ENCODE data around the gene UBE2L3.
A peak's percentile ranks its signal among the peaks of the same experiment; 100 is the strongest.
"Not testable (repeated sequence)": the region's sequence is repeated elsewhere in the genome, so short reads cannot be mapped to it uniquely, and the experiment has no call there.

The UBE2L3 gene

DNA sequence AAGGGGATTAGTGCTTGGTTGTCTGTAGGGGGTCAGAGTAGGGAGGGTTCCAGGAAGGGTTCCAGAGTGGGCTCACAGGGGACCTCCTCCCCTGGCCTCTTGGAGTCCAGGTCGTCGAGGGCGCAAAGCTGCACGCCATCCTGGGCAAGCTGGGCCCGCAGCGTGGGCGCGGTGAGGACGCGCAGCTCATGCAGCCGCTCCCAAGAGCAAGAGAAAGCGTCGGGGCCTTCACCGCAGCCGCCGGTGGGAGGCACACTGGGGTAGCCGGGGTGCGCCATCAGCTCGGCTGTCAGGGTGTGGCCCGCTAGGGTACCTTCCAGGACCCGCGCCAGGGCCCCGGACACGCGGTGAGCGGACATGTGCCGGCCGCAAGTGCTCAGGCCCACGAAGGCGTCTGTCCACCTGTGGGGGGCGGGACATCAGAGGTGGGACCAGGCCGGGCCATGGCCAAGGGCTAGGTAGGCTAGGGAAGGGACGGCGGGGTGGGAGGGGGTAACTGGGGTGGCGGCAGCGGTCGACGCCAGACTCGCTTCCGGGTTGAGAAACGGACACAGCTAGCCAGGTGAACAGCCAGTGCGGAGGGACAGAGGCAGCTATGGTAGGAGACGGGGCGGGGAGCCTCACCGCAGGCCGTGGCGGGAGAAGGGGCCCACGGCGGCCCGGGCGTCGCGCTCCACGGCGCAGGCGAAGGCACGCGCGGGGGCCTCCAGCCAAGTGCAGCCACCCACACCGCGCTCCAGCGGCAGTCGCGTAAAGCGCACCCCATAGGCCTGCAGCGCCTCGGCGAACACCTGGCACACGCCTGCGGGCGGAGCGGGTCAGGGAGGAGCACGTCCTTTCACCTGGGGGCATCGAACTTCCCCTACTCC is 61.1 kb downstream of the UBE2L3 start:
- DNase-seq (ENCODE audit: low read depth), result no peak

DNA sequence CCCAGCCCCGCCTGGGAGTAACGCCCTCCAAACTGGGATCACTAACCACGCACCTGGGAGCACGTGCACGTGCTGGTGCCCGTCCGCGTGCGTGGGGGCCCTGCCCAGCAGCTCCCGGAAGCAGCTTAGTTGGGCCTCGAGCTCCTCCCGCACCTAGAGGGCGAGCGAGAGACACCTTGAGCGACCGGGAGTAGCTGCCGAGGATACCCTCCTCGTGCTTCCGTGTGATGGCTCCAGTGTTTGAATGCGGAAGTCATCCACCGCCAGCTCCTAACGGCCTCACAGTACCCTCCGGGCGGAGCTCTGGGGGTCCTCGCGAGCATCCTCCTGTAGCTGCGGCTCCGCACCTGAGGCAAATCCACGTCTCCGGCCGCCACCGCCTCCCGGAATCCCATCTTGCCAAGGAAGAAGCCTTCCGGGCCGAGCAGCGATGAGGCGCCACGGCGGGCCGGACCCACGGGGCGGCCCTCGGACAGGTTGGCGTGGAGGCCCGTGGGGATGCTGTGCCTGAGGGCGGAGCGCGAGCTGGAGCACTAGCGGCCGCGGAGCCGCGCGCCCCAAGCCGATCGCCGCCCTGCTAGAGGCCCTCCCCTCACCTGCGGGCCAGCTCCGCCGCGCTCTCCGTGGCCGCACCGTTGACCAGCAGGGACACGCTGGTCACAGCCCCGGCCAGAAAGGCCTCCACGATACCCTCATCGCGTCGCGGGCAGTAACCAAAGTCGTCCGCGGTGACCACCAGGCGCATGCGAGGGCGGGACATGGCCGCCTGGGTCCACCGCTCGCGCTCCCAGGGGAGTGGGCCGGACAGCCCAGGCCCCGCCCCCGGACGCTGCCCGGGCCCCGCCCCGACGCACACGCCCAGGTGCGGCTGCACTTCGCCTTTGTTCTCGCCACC is 62.0 kb downstream of the UBE2L3 start, which contains the start of gene YDJC:
Gene YDJC, minus strand, starts transcription at position 768 of the 895 bp plus-strand sequence. Its CDS starts 8 bp downstream, at position 760.
- peak; percentile 88 for DNase-seq (ENCODE audit: low read depth)

DNA sequence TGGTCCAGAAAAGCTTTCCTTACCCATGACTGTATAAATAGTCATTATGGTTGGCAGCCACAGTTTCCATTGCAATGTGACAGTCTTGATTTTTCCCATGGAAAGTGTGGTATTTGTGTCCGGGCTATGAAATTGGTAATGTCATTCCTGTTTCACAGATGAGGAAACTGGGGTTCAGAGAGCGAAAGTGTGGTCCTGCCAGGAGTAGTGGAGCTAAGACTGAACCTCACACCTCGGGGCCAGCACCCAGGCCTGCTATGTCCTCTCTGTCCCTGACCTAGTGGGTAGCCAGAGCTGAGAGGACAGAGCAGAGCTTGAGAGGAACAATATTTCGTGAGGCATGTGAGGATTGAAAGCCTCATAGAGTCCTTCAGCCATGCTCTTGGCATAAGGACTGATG is 63.5 kb downstream of the UBE2L3 start:
- no peak for DNase-seq (ENCODE audit: low read depth)

DNA sequence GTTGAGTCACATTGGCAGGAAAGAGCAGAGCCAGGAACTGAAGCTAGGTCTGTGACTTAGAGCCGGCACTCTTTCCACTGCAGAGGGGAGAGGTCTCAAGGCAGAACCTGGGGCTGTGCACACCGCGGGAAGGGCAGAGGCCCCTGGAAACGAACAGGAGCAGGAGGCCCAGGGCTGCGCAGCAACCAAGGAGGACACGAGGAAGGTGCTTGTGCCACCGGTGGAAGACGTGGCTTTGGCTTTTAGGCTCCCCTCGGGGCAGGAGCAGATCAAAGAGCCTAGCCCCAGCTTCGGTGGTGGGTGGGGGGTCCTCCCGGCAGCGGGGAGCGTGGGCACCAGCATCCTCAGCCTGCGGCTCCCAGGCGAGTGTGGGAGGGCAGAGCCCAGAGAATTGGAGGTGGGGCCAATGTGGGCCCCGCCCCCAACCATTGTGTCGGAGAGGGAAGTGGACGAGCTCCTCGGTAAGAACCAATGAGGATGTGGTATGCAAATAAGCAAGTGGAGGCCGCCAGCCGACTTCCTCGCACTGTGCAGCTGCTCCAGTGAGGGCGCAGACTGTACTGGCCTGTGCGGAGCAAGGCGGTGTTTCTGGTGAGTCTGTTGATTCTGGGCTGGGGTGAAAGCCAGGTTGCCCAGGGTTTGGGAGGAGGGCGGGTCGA is 64.9 kb downstream of the UBE2L3 start, which contains the start of gene CCDC116:
Gene CCDC116, plus strand, starts transcription at position 524 of the 659 bp plus-strand sequence. CDS start 422 bp downstream, outside the sequence.
- peak; percentile 36 for DNase-seq (ENCODE audit: low read depth)

GRCh38 chr22:21632931-21633330 is 65.4 kb downstream of the UBE2L3 start:
- no peak for DNase-seq (ENCODE audit: low read depth)

- no peak for DNase-seq (ENCODE audit: low read depth)
Measured at GRCh38 chr22:21633481-21633880, 66.0 kb downstream of the UBE2L3 start.

- DNase-seq (ENCODE audit: low read depth), result no peak
Measured at GRCh38 chr22:21634081-21634480, 66.6 kb downstream of the UBE2L3 start.

DNA sequence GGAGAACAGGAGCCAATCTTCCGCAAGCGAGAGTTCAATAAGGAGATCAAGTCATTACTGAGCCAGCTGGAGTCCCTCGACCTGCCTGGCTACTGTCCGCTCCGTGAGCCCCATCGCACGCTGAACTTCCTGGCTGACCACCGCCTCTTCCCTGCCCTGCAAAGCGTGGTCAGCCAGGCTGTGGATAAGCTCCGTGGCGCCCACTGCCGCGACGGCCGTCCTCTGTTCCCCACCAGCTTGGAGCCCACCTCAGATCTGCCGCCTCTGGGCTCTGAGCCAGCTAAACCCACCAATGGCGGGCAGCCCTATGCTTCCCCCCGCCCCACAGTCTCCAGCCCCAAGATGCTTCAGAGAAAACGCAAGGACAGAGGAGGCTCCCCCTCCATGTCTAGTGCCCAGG is 67.3 kb downstream of the UBE2L3 start:
- no peak for DNase-seq (ENCODE audit: low read depth)

- no peak for DNase-seq (ENCODE audit: low read depth)
Measured at GRCh38 chr22:21635771-21636510, 68.4 kb downstream of the UBE2L3 start.

DNA sequence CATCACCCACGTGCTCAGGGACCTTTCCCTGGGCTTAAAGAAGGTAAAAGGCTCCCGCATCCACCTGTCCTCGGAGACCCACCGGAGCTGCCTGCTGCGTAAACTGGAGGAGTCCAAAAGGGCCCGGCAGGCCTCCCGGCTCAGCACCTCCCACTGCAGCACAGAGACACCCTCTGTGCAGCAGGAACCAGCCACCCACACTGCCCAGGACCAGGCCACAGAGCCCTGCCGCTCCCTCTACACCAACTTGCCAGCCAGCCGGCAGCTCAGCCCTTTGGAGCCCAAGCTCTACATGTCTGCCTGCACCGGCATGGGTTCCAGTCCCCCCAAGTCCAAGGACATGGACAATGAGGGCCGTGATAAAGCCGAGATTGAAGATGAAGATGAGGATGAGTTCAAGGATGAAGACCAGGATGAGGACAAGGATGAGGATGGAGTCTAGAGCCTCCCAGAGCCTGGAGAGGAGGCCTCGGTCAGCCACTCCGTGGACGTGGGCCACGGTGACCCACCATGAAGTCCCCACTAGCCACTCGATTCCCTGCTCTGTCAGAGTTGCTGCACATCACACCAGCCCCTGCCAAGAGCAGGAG is 69.2 kb downstream of the UBE2L3 start:
- DNase-seq (ENCODE audit: low read depth), result no peak

DNA sequence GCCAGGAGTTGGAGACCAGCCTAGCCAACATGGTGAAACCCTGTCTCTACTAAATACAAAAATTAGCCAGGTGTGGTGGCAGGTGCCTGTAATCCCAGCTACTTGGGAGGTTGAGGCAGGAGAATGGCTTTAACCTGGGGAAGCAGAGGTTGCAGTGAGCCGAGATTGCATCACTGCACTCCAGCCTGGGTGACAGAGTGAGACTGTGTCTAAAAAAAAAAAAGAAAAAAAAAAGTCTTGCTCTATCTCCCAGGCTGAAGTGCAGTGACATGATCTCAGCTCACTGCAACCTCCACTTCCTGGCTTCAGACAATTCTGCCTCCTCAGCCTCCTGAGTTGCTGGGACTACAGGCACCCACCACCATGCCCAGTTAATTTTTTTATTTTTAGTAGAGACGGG is 69.9 kb downstream of the UBE2L3 start:
- DNase-seq (ENCODE audit: low read depth), result not testable (repeated sequence)

DNA sequence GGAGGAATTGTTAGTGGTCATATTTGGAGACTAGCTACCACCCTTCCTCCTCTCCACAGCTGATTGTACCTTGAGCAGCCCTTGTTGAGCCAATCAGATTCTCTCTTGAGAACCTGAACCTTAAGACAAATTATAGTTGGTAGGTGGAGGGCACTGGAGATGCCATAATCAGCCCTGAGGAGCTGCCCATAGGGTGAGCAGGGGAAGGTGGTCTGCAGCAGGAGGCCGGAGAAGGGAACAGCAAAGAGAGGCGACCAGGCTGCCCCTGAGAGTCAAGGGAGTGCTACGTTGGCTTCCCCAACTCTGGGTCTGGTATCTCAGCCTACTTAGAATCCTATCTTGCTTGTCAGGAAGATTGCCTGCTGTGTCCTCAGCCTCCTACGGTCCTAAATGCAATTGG is 71.8 kb downstream of the UBE2L3 start:
- no peak for DNase-seq (ENCODE audit: low read depth)

DNA sequence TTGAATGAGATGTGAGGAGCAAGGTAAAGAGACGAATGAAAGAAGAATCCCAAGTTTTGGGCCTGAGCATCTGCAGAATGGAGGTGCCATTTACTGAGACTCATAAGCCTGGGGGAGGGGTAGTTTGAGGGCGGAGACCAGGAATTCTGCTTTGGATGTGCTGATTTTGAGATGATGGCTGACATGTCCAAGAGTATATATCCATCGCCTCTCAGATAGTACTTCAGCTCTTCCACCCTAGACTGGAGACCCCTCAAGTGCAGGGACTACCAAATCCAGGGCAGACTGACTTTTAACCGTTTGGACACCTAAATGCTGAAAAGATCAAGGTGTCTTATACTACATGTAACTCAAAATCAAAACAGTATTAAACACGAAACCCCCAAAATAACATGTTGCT is 73.3 kb downstream of the UBE2L3 start:
- DNase-seq (ENCODE audit: low read depth), result no peak

DNA sequence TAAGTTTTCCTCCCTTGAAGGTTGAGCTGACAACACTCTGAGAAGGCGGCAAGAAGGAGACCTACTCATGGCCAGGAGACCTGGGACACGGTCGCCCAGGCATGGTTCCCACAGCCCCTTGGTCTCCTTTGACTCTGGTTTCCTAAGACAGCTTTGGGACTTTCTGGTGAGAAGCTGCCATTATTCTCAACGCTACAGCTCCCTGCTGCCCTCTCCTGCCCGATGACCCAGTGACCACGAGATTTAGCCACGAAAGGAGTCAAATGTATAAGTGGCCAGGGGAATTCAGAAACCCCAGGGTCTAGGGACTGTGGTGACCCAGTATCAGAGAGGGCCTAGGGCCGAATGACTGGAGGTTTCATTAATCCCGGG is 73.9 kb downstream of the UBE2L3 start:
- no peak for DNase-seq (ENCODE audit: low read depth)

DNA sequence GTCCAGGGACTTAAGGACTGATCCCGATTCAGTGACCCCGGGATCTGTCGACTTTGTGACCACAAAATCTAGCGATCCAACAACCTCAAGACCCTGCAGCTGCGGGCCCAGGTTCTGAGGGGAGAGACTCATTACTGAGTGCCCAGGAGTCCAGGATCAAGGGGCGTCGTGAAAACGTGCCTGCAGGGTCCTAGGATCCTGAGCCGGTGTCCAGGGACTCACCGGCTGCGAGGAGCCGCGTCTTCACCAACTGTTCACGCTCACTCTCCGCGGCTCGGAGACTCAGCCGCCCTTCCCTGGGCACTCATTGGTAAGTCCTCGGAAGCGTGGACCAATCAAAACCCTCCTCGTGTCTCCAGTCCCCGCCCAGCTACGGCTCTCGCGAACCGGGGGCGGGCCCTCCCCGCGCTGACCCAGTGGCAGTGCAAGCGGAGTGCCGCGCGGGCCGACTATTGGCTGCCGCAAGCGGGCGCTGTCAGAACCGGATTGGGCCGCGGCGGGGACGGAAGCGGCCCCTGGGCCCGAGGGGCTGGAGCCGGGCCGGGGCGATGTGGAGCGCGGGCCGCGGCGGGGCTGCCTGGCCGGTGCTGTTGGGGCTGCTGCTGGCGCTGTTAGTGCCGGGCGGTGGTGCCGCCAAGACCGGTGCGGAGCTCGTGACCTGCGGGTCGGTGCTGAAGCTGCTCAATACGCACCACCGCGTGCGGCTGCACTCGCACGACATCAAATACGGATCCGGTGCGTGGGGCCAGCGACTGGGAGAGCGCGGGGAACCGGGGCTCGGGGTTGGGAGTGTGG is 74.5 kb downstream of the UBE2L3 start, which contains the start of gene SDF2L1:
Gene SDF2L1, plus strand, starts transcription at position 514 of the 795 bp plus-strand sequence. Its CDS starts 35 bp downstream, at position 549.
- peak; percentile 97 for DNase-seq (ENCODE audit: low read depth)

- peak; percentile 36 for DNase-seq (ENCODE audit: low read depth)
Measured at GRCh38 chr22:21642584-21643448, 75.3 kb downstream of the UBE2L3 start.

- DNase-seq (ENCODE audit: low read depth), result no peak
Measured at GRCh38 chr22:21643533-21644357, 76.2 kb downstream of the UBE2L3 start.

DNA sequence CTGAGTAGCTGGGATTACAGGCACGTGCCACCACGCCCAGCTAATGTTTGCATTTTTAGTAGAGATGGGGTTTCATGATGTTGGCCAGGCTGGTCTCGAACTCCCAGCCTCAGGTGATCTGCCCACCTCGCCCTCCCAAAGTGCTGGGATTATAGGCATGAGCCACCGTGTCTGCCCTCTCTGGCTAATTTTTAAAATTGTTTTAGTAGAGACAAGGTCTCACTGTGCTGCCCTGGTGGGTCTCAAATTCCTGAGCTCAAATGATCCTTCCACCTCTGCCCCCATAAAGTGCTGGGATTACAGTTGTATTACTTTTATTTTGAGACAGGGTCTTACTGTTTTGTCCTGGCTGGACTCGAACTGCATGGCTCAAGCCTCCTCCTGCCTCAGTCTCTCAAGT is 78.0 kb downstream of the UBE2L3 start:
- DNase-seq (ENCODE audit: low read depth), result not testable (repeated sequence)
